HCT116 (cell line): ENCODE measurements around the gene GALNT14.

Experiments used
- CTCF ChIP-seq, 3 experiments: fragments of 200-600 bp in 1 of 3; sonication (generic) in 1 of 3; IDR thresholded peaks in 2 of 3; conservative IDR thresholded peaks in 1 of 3; 2 replicates each; pipeline ENCODE4 v1.5.1; 2012 to 2017; ENCODE audit warnings: low read depth in 2 of 3, low read length in 2 of 3, antibody characterized with exemption in 1 of 3, borderline replicate concordance in 1 of 3, control low read depth in 1 of 3, mild to moderate bottlenecking in 1 of 3, mixed read lengths in 1 of 3, mixed run types in 1 of 3, moderate library complexity in 1 of 3; ENCODE audit not compliant: insufficient read depth in 1 of 3
- EZH2 ChIP-seq: fragments of 200-600 bp; sonication (generic); IDR thresholded peaks from 2 replicates; pipeline ENCODE4 v1.6.1; 2017; ENCODE audit warnings: antibody characterized with exemption, mixed run types
- EZH2phosphoT487 ChIP-seq: fragments of 200-600 bp; IDR thresholded peaks from 2 replicates; pipeline ENCODE4 v1.6.1; 2018; ENCODE audit warnings: antibody characterized with exemption, borderline replicate concordance
- POLR2A ChIP-seq: IDR thresholded peaks from 2 replicates; pipeline ENCODE4 v1.7.0; 2011; ENCODE audit warnings: borderline replicate concordance; ENCODE audit not compliant: insufficient read depth, insufficient read length; ENCODE audit errors: extremely low read depth
- POLR2AphosphoS5 ChIP-seq: IDR thresholded peaks from 2 replicates; pipeline ENCODE4 v1.6.1; 2011; ENCODE audit warnings: mild to moderate bottlenecking, low read depth, low read length, moderate library complexity
- ZBTB33 ChIP-seq: IDR thresholded peaks from 2 replicates; pipeline ENCODE4 v1.6.1; 2011; ENCODE audit warnings: mild to moderate bottlenecking, low read length, moderate library complexity; ENCODE audit not compliant: insufficient replicate concordance; ENCODE audit errors: extremely low read depth
- ZNF274 ChIP-seq: fragments of 200-500 bp; sonication (Bioruptor generic); IDR thresholded peaks from 2 replicates; pipeline ENCODE4 v1.6.1; 2014; ENCODE audit warnings: mild to moderate bottlenecking, low read depth, low read length, inconsistent platforms

- no peak for TF ChIP-seq EZH2
- TF ChIP-seq POLR2AphosphoS5, result no peak
- no peak for TF ChIP-seq CTCF (IDR thresholded peaks at IDR 0.05 in 2 of 3, conservative IDR thresholded peaks at IDR 0.05 in 1 of 3; ENCODE audit: borderline replicate concordance in 1 of 3, insufficient read depth in 1 of 3, low read depth in 2 of 3, low read length in 2 of 3)
- no peak for TF ChIP-seq ZBTB33
- no peak for TF ChIP-seq POLR2A
- no peak for TF ChIP-seq ZNF274
- TF ChIP-seq EZH2phosphoT487, result no peak
These were observed 226.2 kb downstream of the GALNT14 start for GRCh38 chr2:30912056-30912455.
